Ishikawa (cell line): ENCODE results near the gene ILRUN.

Experiments
- CEBPB ChIP-seq: IDR thresholded peaks from 2 replicates; pipeline ENCODE4 v1.6.1; 2012
- CREB1 ChIP-seq: IDR thresholded peaks from 2 replicates; pipeline ENCODE4 v1.6.1; 2012; ENCODE audit warnings: low read depth
- EGR1 ChIP-seq: IDR thresholded peaks from 2 replicates; pipeline ENCODE4 v1.6.1; 2012
- EP300 ChIP-seq: IDR thresholded peaks from 2 replicates; pipeline ENCODE4 v1.6.1; 2012; ENCODE audit warnings: borderline replicate concordance
- FOXM1 ChIP-seq: IDR thresholded peaks from 2 replicates; pipeline ENCODE4 v1.6.1; 2012; ENCODE audit warnings: low read depth, borderline replicate concordance
- MAX ChIP-seq: IDR thresholded peaks from 2 replicates; pipeline ENCODE4 v1.6.1; 2012
- NFIC ChIP-seq: IDR thresholded peaks from 2 replicates; pipeline ENCODE4 v1.6.1; 2012
- RAD21 ChIP-seq: IDR thresholded peaks from 2 replicates; pipeline ENCODE4 v1.6.1; 2012; ENCODE audit warnings: low read depth
- REST ChIP-seq: IDR thresholded peaks from 2 replicates; pipeline ENCODE4 v1.6.1; 2012; ENCODE audit warnings: low read depth, mild to moderate bottlenecking
- TAF1 ChIP-seq: IDR thresholded peaks from 2 replicates; pipeline ENCODE4 v1.6.1; 2012; ENCODE audit warnings: low read depth, mild to moderate bottlenecking
- TCF12 ChIP-seq: IDR thresholded peaks from 2 replicates; pipeline ENCODE4 v1.6.1; 2012; ENCODE audit warnings: low read depth
- TEAD4 ChIP-seq: IDR thresholded peaks from 2 replicates; pipeline ENCODE4 v1.6.1; 2012
- YY1 ChIP-seq: IDR thresholded peaks from 2 replicates; pipeline ENCODE4 v1.6.1; 2012; ENCODE audit warnings: low read depth
- ZBTB7A ChIP-seq: IDR thresholded peaks from 2 replicates; pipeline ENCODE4 v1.6.1; 2012; ENCODE audit warnings: low read depth
- TF ChIP-seq, protein P1 (sequence below): IDR thresholded peaks from 2 replicates; pipeline ENCODE4 v1.6.1; 2012

ILRUN gene

DNA sequence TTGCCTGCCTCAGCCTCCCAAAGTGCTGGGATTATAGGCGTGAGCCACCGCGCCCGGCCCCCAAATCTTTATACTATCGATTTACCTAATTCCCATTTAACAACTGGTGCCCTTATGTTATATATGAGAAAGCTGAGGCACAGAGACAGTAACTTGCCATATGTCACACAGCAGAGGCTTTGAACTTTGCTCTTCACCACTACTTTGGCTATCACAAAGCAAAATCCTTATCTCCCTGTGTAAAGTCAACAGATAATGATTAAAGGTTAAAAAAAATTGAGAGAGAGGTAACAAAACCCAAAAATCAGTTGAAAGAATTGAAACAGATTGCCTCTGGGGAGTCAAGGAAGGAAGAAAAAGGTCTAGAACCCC lies 22.3 kb downstream of the ILRUN start:
- TF ChIP-seq FOXM1 (no peak), EGR1 (no peak), YY1 (no peak), TCF12 (no peak), MAX (no peak), TAF1 (no peak), NFIC (no peak), CEBPB (no peak), TEAD4 (no peak), RAD21 (no peak), CREB1 (no peak), ZBTB7A (no peak), REST (no peak), EP300 (no peak)
- TF ChIP-seq, protein P1, sequence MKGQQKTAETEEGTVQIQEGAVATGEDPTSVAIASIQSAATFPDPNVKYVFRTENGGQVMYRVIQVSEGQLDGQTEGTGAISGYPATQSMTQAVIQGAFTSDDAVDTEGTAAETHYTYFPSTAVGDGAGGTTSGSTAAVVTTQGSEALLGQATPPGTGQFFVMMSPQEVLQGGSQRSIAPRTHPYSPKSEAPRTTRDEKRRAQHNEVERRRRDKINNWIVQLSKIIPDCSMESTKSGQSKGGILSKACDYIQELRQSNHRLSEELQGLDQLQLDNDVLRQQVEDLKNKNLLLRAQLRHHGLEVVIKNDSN, result no peak

DNA sequence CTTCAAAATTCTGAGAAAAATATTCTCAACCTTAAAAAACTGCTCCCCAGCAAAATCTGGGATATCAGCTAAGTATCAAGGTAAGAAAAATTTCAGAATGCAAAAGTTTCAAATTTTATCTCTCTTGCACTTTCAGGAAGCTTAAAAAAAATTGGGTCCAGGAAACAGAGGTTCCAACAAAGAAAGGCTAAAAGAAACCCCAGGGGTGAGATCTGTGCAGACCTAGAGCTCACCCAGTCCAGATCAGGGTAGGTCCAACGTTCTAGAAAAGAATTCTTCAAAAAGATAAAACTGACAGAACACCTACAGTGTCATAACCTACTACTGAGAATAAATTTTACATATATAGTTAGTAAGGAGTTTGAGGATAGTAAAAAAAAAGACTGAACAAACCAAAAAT lies 23.5 kb downstream of the ILRUN start:
- TF ChIP-seq CREB1, result no peak

DNA sequence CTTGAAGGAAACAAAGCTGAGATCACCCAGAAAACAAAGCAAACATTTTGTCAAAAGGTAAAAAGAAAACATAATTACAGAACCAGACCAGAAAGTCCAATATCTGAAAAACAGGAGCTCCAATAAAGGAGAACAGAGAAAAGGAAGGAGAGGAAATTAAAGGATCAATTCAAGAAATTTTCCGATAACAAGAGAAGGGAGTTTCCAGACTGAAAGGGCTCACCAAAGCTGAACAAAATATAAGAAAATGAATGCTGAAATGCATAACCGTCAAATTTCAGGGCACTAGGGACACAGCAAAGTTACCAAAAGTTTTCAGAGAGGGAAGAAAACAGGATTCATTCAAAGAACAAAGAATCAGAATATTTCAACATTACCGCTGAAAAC lies 23.9 kb downstream of the ILRUN start:
- TF ChIP-seq EGR1 (no peak), MAX (no peak), TEAD4 (no peak), TCF12 (no peak), NFIC (no peak), YY1 (no peak), RAD21 (no peak), CEBPB (no peak), REST (no peak), ZBTB7A (no peak), EP300 (no peak), CREB1 (no peak), FOXM1 (no peak), TAF1 (no peak)
- TF ChIP-seq, protein P1, result no peak

GRCh38 chr6:34671801-34672656 lies 24.5 kb downstream of the ILRUN start:
- no peak for TF ChIP-seq TEAD4
- no peak for TF ChIP-seq EGR1
- TF ChIP-seq ZBTB7A, result no peak
- no peak for TF ChIP-seq MAX
- TF ChIP-seq RAD21, result no peak
- TF ChIP-seq NFIC, result no peak

DNA sequence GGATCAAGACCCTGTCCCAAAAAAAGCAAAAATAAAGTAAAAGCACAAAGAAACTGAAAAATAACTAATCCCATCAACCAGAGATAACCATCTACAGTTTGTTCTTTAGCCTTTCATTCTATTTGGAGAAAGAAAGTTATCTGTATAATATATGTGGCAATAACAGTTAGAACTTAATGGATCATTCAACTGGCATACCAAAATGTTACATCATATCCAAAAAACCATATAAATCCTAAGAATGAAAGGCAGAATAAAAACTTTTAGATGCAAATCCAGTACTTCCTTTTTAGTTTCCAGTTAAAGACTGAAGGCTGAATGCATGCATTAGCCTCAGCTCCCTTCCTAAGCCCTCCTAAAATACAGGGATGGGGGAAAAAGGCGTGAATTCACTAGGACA lies 25.2 kb downstream of the ILRUN start:
- TF ChIP-seq RAD21, result no peak
- TF ChIP-seq TCF12, result no peak
- no peak for TF ChIP-seq CEBPB
- no peak for TF ChIP-seq REST
